PFSK-1 (cell line): ENCODE results near the gene EIF4E2.

ENCODE experiments used
- FOXP2 ChIP-seq: optimal IDR thresholded peaks from 2 replicates; pipeline ENCODE3; 2011; ENCODE audit warnings: borderline replicate concordance, control low read depth, inconsistent platforms; ENCODE audit not compliant: insufficient read depth; ENCODE audit errors: extremely low read length, extremely low read depth
- POLR2AphosphoS5 ChIP-seq: IDR thresholded peaks from 2 replicates; pipeline ENCODE4 v1.6.1; 2012; ENCODE audit warnings: low read depth, mild to moderate bottlenecking, control low read depth, low read length, moderate library complexity
- REST ChIP-seq, 2 experiments: IDR thresholded peaks; 2 replicates each; pipeline versions ENCODE4 v1.6.1 to v1.8.0; 2011 to 2012; ENCODE audit warnings: low read depth in 2 of 2, low read length in 2 of 2, control low read depth in 1 of 2, inconsistent platforms in 1 of 2, mild to moderate bottlenecking in 1 of 2, moderate library complexity in 1 of 2; ENCODE audit not compliant: insufficient read depth in 1 of 2
- SIN3A ChIP-seq: IDR thresholded peaks from 2 replicates; pipeline ENCODE4 v1.6.1; 2012; ENCODE audit warnings: mild to moderate bottlenecking, low read length, moderate library complexity, borderline replicate concordance; ENCODE audit not compliant: insufficient read depth
- TAF1 ChIP-seq: IDR thresholded peaks from 2 replicates; pipeline ENCODE4 v1.6.1; 2012; ENCODE audit warnings: low read length, control low read depth, borderline replicate concordance; ENCODE audit not compliant: insufficient read depth

Gene EIF4E2

GRCh38 chr2:232607011-232607410 is 56.5 kb downstream of the EIF4E2 start:
- TF ChIP-seq REST (IDR thresholded peaks at IDR 0.05; ENCODE audit: insufficient read depth in 1 of 2, low read depth in 2 of 2, low read length in 2 of 2) (no peak), POLR2AphosphoS5 (no peak), FOXP2 (no peak), TAF1 (no peak), SIN3A (no peak)

DNA sequence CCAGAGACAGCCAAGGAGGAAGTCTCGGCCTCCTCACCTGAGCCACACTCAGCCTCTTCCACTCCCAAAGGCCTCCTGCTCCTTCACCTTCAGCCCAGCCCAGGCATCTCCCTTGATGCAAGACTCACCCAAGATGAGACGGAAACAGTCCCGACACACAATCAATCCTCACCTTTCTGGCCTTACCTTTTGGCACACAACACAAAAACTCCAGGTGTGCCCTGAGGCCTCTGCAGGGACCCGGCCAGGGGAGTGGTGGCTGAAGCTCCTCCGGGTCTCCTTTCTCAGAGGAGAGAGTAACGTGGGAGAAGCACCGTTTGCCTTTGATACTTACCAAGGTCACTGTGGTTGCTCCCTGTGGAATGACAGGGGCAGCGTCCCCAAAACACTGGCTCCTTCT is 59.1 kb downstream of the EIF4E2 start:
- TF ChIP-seq REST (IDR thresholded peaks at IDR 0.05; ENCODE audit: insufficient read depth in 1 of 2, low read depth in 2 of 2, low read length in 2 of 2) = no peak
- TF ChIP-seq SIN3A = no peak
- no peak for TF ChIP-seq POLR2AphosphoS5
- TF ChIP-seq TAF1 = no peak
- TF ChIP-seq FOXP2 = no peak

GRCh38 chr2:232610081-232610480 is 59.6 kb downstream of the EIF4E2 start:
- TF ChIP-seq POLR2AphosphoS5 (no peak), TAF1 (no peak), FOXP2 (no peak), REST (IDR thresholded peaks at IDR 0.05; ENCODE audit: insufficient read depth in 1 of 2, low read depth in 2 of 2, low read length in 2 of 2) (no peak), SIN3A (no peak)

GRCh38 chr2:232611061-232611460 is 60.6 kb downstream of the EIF4E2 start:
- TF ChIP-seq TAF1 (no peak), SIN3A (no peak), FOXP2 (no peak), REST (IDR thresholded peaks at IDR 0.05; ENCODE audit: insufficient read depth in 1 of 2, low read depth in 2 of 2, low read length in 2 of 2) (no peak), POLR2AphosphoS5 (no peak)

- TF ChIP-seq TAF1 = no peak
- no peak for TF ChIP-seq REST (IDR thresholded peaks at IDR 0.05; ENCODE audit: insufficient read depth in 1 of 2, low read depth in 2 of 2, low read length in 2 of 2)
- no peak for TF ChIP-seq FOXP2
- TF ChIP-seq POLR2AphosphoS5 = no peak
- no peak for TF ChIP-seq SIN3A
Observed at GRCh38 chr2:232611559-232612218, 61.2 kb downstream of the EIF4E2 start.
